Measurements from ENCODE around the gene ANXA2R. TPM values are rescaled to one million over a fixed set of nuclear protein-coding genes. Genes with fewer than 3 reads are reported as not detected.

Gene ANXA2R
- total and polyA plus RNA-seq, 9 of the 15 experiments (the other 6 are each of a cell fraction or from before 2014, with no cell fraction given): 2.1 to 4.8 (median 3.4) TPM

- TF ChIP-seq STAT5A (IDR thresholded peaks at IDR 0.05; ENCODE audit: borderline replicate concordance, low read length) (0 out of 2 replicates have a peak, but pooled peaks have one; percentile 36), VEZF1 (CRISPR knock-in tag; IDR thresholded peaks at IDR 0.05) (peak; percentile 63), NR3C1 (CRISPR knock-in tag; IDR thresholded peaks at IDR 0.05) (no peak), ZBTB9 (CRISPR knock-in tag; IDR thresholded peaks at IDR 0.05) (peak; percentile 27; the same call in 1 of the 2 replicates), ZBTB7A (IDR thresholded peaks at IDR 0.05; ENCODE audit: borderline replicate concordance, control insufficient read depth, low read depth, low read length) (0 out of 2 replicates have a peak, but pooled peaks have one; percentile 4), EGR1 (conservative IDR thresholded peaks at IDR 0.05) (no peak), BRD9 (IDR thresholded peaks at IDR 0.05; ENCODE audit: low read depth, partially characterized antibody) (no peak), RCOR1 (IDR thresholded peaks at IDR 0.05; ENCODE audit: borderline replicate concordance in 1 of 2, low read depth in 2 of 2, low read length in 2 of 2) (peak in 1 of 2 experiments; percentile 38; a peak in 1 of 4 replicates), KDM5B (IDR thresholded peaks at IDR 0.05; ENCODE audit: insufficient replicate concordance, low read depth, low read length) (peak; percentile 65), NFRKB (IDR thresholded peaks at IDR 0.05; ENCODE audit: low read depth) (peak; percentile 82; the same call in 1 of the 2 replicates), MTF1 (CRISPR knock-in tag; IDR thresholded peaks at IDR 0.05; ENCODE audit: borderline replicate concordance) (no peak), PHB (CRISPR knock-in tag; IDR thresholded peaks at IDR 0.05) (0 out of 2 replicates have a peak, but pooled peaks have one; percentile 6), MAZ (CRISPR knock-in tag; conservative IDR thresholded peaks at IDR 0.05 in 1 of 2, IDR thresholded peaks at IDR 0.05 in 1 of 2) (peak; percentile 5 to 31; a peak in 1 of 4 replicates), TFAM (CRISPR knock-in tag; conservative IDR thresholded peaks at IDR 0.05) (no peak), ZNF41 (CRISPR knock-in tag; conservative IDR thresholded peaks at IDR 0.05) (no peak), RBM17 (IDR thresholded peaks at IDR 0.05; ENCODE audit: borderline replicate concordance, low read depth, low read length) (no peak), E2F1 (CRISPR knock-in tag; IDR thresholded peaks at IDR 0.05) (no peak), ZNF766 (CRISPR knock-in tag; conservative IDR thresholded peaks at IDR 0.05) (peak; percentile 65; the same call in 1 of the 2 replicates), IRF1 (CRISPR knock-in tag; IDR thresholded peaks at IDR 0.05; ENCODE audit: borderline replicate concordance) (no peak), SRSF1 (IDR thresholded peaks at IDR 0.05; ENCODE audit: low read depth, low read length) (0 out of 2 replicates have a peak, but pooled peaks have one; percentile 66), ZFPM2 (CRISPR knock-in tag; IDR thresholded peaks at IDR 0.05) (no peak), RAD51 (IDR thresholded peaks at IDR 0.05; ENCODE audit: borderline replicate concordance, low read depth) (peak; percentile 20; the same call in 1 of the 2 replicates), RFX1 (IDR thresholded peaks at IDR 0.05) (peak; percentile 49)
These were observed 2.1 kb upstream of the ANXA2R start (continued) for GRCh38 chr5:43042176-43042625.

All from K562 (cell line).